WTC11 (cell line): ENCODE results near the gene SACS.

Experiments used
- ARID4B ChIP-seq: sonication (generic); formaldehyde crosslinking; IDR thresholded peaks from 2 replicates; pipeline ENCODE4 v1.8.0; 2023; ENCODE audit warnings: missing genetic modification reagents, mild to moderate bottlenecking, borderline replicate concordance
- ATF6 ChIP-seq: sonication (generic); formaldehyde crosslinking; IDR thresholded peaks from 2 replicates; pipeline ENCODE4 v1.8.1; 2023; ENCODE audit warnings: mild to moderate bottlenecking, missing genetic modification reagents
- CTCF ChIP-seq: fragments of 200-600 bp; IDR thresholded peaks from 2 replicates; pipeline ENCODE4 v1.8.0; 2022; ENCODE audit warnings: antibody characterized with exemption
- ESRRA ChIP-seq: sonication (generic); formaldehyde crosslinking; IDR thresholded peaks from 2 replicates; pipeline ENCODE4 v1.8.1; 2022; ENCODE audit warnings: mild to moderate bottlenecking, missing genetic modification reagents, borderline replicate concordance
- IRF1 ChIP-seq: sonication (generic); formaldehyde crosslinking; IDR thresholded peaks from 2 replicates; pipeline ENCODE4 v1.8.0; 2023; ENCODE audit warnings: missing genetic modification reagents
- MAX ChIP-seq: sonication (generic); formaldehyde crosslinking; IDR thresholded peaks from 2 replicates; pipeline ENCODE4 v1.8.0; 2022; ENCODE audit warnings: mild to moderate bottlenecking, missing genetic modification reagents
- MXD4 ChIP-seq: fragments of 250-450 bp; sonication (Bioruptor Pico); IDR thresholded peaks from 2 replicates; pipeline ENCODE4 v1.8.0; 2021; ENCODE audit warnings: mild to moderate bottlenecking, moderate library complexity, borderline replicate concordance
- SP1 ChIP-seq: sonication (generic); formaldehyde crosslinking; conservative IDR thresholded peaks from 2 replicates; pipeline ENCODE4 v1.8.1; 2022; ENCODE audit warnings: missing genetic modification reagents
- TP53 ChIP-seq: sonication (generic); formaldehyde crosslinking; IDR thresholded peaks from 2 replicates; pipeline ENCODE4 v1.8.1; 2023; ENCODE audit warnings: mild to moderate bottlenecking, missing genetic modification reagents
- USF2 ChIP-seq: sonication (generic); formaldehyde crosslinking; IDR thresholded peaks from 2 replicates; pipeline ENCODE4 v1.8.1; 2023; ENCODE audit warnings: mild to moderate bottlenecking, missing genetic modification reagents, moderate library complexity
- ZNF138 ChIP-seq: sonication (generic); formaldehyde crosslinking; conservative IDR thresholded peaks from 2 replicates; pipeline ENCODE4 v1.8.1; 2022; ENCODE audit warnings: mild to moderate bottlenecking, moderate library complexity, missing genetic modification reagents
- ZNF281 ChIP-seq: sonication (generic); formaldehyde crosslinking; IDR thresholded peaks from 2 replicates; pipeline ENCODE4 v1.8.0; 2023; ENCODE audit warnings: mild to moderate bottlenecking, missing genetic modification reagents
- ZNF416 ChIP-seq: fragments of 250-450 bp; sonication (Bioruptor Pico); IDR thresholded peaks from 2 replicates; pipeline ENCODE4 v1.9.0; 2021; ENCODE audit warnings: mild to moderate bottlenecking, inconsistent platforms
- ZSCAN18 ChIP-seq: fragments of 250-450 bp; sonication (Bioruptor Pico); IDR thresholded peaks from 2 replicates; pipeline ENCODE4 v2.1.2; 2022; ENCODE audit warnings: mild to moderate bottlenecking, moderate library complexity

GRCh38 chr13:23466144-23467002 is 32.9 kb upstream of the SACS start:
- peak; percentile 46; the same call in 1 of the 2 replicates for TF ChIP-seq CTCF
- TF ChIP-seq TP53 (CRISPR knock-in tag) = peak; percentile 90; the same call in 1 of the 2 replicates
- no peak; the same call in 1 of the 2 replicates for TF ChIP-seq ARID4B (CRISPR knock-in tag)
- no peak for TF ChIP-seq ZNF281 (CRISPR knock-in tag)
- TF ChIP-seq ESRRA (CRISPR knock-in tag) = peak; percentile 85
- peak; percentile 80 for TF ChIP-seq MAX (CRISPR knock-in tag)
- TF ChIP-seq ZNF416 (CRISPR knock-in tag) = no peak
- TF ChIP-seq ZSCAN18 (CRISPR knock-in tag) = no peak
- no peak for TF ChIP-seq ATF6
- no peak for TF ChIP-seq MXD4 (CRISPR knock-in tag)
- no peak for TF ChIP-seq ZNF138
- TF ChIP-seq USF2 (CRISPR knock-in tag) = no peak
- peak; percentile 61; the same call in 1 of the 2 replicates for TF ChIP-seq IRF1
- TF ChIP-seq SP1 (CRISPR knock-in tag) = no peak
